ENCODE results near the gene NEURL1.
"Not testable (repeated sequence)": the region's sequence is repeated elsewhere in the genome, so short reads cannot be mapped to it uniquely, and the experiment has no call there.

NEURL1 gene

DNA sequence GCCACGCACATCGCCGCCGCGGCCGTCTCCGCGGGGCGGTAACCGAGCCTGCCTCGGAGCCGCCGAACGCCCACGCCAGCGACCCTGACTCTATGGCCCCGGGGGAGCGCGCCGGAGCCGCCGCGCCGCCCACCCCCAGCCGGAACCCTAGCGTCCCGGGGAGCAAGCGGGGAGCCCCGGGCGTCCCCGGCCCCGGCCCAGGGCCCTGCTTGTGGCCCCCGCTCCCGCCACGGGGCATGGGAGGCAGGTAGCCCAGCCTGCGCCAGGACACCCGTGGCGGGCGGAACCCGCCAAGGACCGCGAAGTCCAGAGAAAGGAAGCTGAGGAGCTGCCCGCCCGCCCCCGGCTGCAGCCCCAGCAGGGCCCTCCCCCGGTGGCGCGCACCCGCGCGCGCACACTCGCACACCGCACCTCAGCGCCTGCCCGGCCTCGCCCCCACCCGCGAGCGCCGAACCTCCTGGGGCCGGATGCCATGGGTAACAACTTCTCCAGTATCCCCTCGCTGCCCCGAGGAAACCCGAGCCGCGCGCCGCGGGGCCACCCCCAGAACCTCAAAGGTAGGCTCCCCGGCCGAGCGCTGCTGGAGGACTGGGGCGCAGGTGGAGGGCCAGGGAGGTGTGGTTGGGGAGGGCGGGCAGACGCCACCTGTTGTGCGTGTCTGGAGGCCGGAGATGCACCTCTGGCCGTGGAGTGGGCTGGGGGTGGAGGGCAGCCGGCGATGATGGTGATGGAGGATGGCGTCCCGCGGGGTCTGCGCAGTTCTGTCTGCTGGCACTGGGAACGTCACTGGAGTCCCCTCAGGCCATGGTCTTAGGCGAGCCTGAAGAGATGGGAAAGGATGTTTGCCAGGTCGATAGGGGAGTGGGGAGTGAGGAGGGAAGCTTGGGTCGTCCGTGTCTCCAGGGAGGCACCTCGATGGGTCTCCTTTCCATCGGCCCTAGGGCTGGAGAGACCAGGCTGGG lies 692 bp downstream of the NEURL1 start:
- FAIRE-seq, result no peak

DNA sequence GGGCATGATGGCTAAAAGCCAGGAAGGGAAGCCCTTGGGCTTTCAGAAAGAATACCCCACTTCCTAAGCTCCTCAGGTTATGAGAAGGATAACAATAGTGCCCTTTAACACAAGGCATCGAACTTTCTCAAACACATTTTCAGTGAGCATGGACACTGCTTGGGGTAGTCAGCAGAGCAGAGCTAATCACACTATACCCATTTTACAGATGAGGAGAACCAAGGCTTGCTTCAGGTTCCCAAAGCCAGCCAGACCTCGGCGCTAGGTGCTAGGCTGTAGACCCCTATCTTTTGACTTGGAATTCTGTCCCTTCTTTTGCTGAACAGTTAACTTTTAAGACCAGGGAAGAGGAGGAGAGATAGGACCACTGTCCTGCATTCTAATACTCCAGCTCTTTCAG lies 1.8 kb downstream of the NEURL1 start:
- no peak for FAIRE-seq

GRCh38 chr10:103497161-103497915 lies 3.8 kb downstream of the NEURL1 start:
- FAIRE-seq, result no peak

DNA sequence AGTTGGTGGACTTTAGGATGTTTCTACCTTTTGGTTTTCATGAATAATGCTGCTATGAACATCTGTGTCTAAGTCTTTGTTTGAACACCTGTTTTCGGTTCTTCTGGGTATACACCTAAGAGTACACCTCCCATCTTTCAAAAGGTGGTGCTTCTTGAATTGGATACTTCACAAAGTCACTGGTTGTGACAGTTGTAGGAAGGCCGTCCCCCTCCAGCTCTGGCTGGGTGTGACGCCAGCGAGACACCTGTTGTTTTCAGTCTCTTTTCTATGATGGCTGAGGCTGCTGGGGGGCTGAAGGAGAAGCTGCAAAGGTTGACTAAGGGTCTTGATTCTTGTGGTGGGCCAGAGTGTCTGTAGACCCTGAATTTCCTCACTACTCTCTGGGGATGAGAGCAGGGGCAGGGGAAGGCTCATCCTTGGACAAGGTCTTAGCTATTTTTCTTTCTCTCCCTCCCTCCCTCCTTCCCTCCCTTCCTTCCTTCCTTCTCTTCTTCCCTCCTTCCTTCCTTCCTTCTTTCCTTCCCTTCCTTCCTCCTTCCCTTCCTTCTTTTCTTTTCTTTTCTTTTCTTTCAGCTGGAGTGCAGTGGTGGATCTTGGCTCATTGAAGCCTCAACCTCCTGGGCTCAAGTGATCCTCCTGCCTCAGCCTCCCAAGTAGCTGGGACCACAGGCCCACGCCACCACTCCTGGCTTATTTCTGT lies 5.6 kb downstream of the NEURL1 start:
- FAIRE-seq, result no peak

DNA sequence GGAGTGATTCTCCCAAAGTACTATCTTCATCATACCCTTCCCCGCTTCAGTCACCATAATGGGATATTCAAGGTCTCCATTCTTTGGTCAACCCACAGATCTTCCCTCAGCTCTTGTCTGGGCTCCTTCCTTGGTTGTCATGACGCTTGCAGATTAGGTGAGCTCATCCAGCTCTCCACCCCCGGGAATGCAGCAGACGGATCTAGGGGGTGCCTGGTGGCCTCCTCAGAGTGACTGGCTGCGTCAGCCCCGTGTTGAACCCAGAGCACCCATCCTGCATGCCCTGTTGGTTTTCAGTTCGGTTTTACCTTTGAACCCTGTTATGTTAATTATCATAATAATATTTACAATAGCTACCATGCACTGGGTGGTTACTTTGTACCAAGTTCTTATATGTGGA lies 6.4 kb downstream of the NEURL1 start:
- no peak for FAIRE-seq

DNA sequence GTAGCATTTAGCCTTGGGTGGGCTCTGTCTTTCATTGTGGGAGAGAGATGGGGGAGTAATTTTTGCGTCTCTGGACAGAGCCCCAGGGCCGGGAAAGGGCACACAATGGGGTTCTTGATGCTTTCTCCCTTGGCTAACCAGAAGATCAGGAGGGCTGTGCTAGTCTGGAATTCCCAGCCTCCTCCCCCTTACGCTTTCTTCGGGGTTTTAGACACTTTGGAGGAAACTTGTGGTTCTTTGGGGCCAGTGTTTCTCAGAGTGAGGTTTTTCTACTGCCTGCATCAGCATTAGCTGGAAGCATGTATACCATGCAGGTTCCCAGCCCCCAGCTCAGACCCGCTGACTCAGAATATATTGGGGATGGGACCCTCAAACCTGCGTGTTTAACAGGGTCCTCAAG lies 7.0 kb downstream of the NEURL1 start:
- FAIRE-seq, result no peak

- no peak for FAIRE-seq
These were observed 7.7 kb downstream of the NEURL1 start for GRCh38 chr10:103501186-103501585.

- FAIRE-seq, result no peak
These were observed 9.6 kb downstream of the NEURL1 start for GRCh38 chr10:103502849-103503660.

- not testable (repeated sequence) for FAIRE-seq
These were observed 10.3 kb downstream of the NEURL1 start for GRCh38 chr10:103503777-103504176.

- FAIRE-seq, result no peak
These were observed 10.8 kb downstream of the NEURL1 start for GRCh38 chr10:103504181-103504783.

- FAIRE-seq, result no peak
These were observed 12.6 kb downstream of the NEURL1 start for GRCh38 chr10:103506061-103506460.

DNA sequence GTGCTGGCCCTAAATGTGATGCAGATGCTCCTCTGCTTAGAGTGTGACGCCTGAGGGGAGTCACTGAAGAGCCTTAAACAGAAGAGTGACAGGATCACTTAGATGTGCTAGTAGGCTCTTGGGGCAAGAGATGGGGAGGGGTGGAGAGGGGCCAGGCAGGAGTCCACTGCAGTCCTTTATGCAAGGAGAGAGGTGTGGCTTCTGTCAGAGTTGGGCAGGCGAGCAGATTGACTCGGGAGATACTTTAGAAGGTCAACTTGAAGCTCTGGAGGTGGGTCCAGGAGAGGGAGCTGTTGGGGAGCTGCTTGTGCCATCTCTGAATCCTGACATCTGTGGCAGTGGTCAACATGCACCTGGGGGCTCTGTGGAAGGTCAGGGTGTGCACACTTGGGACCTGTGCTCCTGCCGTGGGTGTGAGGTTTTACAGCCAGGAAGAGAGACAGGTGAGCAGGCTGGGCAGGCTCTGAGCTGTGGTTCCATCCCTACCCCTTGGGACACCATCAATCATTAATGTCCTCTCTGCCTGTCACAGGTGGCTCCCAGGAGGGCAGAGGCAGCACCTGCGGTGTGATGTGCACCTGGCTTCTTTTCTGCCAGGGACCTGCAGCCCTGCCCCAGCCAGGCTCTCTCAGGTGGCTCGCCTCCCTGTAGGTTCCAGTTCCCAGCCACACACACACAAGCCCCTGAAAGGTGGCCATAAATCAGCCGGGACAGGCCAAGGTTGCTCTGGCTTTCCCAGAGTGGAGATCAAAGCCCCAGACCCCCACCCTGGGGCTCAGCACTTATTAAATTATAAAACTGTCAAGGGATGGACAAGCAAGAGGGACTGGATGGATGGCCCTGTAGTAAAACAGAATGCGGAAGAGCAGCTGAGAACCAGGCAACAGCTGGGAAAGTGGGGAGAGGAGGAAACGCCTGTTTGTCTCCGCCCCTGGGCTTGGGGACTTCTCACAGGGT lies 14.0 kb downstream of the NEURL1 start:
- FAIRE-seq, result no peak

DNA sequence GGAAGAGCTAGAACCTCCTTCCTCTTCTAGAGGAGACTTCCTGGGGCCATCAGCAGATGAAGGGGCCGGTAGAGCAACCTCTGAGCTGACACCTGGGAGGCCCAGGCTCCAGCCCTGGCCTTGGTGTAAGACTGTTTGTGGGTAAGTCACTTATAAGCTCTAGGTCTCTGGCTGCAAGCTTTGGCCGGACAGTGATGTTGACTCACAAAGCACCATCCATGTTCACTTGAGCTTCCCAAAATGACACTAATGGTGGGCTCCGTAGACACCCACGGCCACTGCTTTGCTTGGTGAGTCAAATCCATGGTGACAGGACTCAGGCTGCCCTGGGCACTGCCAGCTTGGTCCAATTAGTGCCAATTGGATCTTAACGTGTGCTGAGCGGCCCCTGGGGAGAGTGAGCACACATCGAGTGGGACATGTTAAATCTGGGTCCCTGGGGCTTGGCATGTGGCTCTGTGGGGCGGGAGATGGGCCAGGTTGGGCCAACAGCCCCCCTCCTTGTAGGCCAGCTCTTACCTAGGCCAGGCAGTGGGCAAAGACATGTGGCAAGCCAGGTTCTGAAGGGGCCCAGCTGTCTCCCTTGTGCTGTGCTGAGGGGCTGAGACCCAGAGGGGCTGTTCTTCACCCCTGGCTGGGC lies 16.7 kb downstream of the NEURL1 start:
- FAIRE-seq, result no peak

GRCh38 chr10:103510791-103511752 lies 17.6 kb downstream of the NEURL1 start:
- no peak for FAIRE-seq

GRCh38 chr10:103512166-103512565 lies 18.7 kb downstream of the NEURL1 start:
- no peak for FAIRE-seq

DNA sequence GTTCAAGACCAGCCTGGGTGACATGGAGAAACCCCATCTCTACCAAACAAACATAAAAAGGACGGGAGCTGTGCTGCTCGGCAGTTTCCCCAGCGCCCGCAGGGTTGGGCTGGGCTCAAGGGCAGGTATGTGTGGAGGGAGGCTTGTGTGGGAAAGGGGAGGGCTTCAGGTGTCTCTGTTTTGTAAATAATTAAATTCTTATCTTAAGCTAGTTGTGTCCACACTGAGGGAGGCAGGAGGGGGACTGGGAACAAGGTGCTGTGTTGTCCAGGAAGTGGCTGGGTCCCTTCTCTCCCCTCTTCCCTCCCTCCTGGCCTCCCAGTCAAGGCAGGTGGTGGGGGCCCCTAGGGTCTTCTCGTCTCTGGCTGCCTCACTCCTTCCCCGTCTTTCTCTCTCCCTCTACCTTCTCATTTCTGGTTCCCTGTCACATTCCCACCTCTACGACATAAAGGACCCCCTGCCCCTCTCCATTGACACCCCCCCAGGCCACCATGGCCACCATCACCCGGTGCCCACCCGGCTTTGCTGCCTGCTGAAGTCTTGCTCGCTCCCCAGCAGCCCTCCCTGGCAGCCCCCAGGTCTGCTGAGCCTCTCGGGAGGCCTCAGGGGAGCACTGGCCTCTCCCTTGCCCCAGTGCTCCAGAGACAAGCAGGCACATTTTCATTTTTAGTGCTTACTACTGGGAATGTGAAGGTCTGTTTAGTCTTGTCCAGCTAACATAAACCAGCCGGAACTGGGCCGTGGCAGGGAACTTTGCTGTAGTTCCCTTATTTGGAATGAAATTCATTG lies 19.3 kb downstream of the NEURL1 start:
- no peak for FAIRE-seq

GRCh38 chr10:103513380-103514060 lies 20.0 kb downstream of the NEURL1 start:
- FAIRE-seq, result no peak

Data from colon (tissue), 2 donors.